Muscle of leg (tissue), 11 donors: ENCODE data around the gene MSH3. TPM values are rescaled to one million over a fixed set of nuclear protein-coding genes. Genes with fewer than 3 reads are reported as not detected.
"Not testable (repeated sequence)": the region's sequence is repeated elsewhere in the genome, so short reads cannot be mapped to it uniquely, and the experiment has no call there.

Source experiments
- DNase-seq: peaks from one replicate; pipeline ENCODE4 v3.0.0; 2013
- H3K27ac ChIP-seq: one replicate; pipeline ENCODE4 v1.5.1; 2013; ENCODE audit warnings: mild to moderate bottlenecking, low read length, control low read depth
- H3K27me3 ChIP-seq: one replicate; pipeline ENCODE4 v1.6.1; 2013; ENCODE audit warnings: low read length; ENCODE audit not compliant: control insufficient read depth, insufficient read depth
- H3K36me3 ChIP-seq: one replicate; pipeline ENCODE4 v1.6.1; 2013; ENCODE audit warnings: low read length; ENCODE audit not compliant: control insufficient read depth, insufficient read depth
- H3K4me1 ChIP-seq: one replicate; pipeline ENCODE4 v1.6.1; 2013; ENCODE audit warnings: low read length; ENCODE audit not compliant: control insufficient read depth, insufficient read depth
- H3K4me3 ChIP-seq: one replicate; pipeline ENCODE4 v1.5.1; 2013; ENCODE audit warnings: low read length, control low read depth
- H3K9me3 ChIP-seq: replicated peaks from 2 replicates; pipeline ENCODE4 v1.6.1; 2013; ENCODE audit warnings: low read depth, low read length; ENCODE audit not compliant: control insufficient read depth
- WGBS: methylation state at CpG from one replicate; pipeline ENCODE4 v1.1.5; 2013; ENCODE audit warnings: missing lambda C conversion rate; ENCODE audit not compliant: insufficient coverage; 5-methylcytosine and 5-hydroxymethylcytosine counted together
- polyA plus RNA-seq, 8 donors: library from polyadenylated mRNA; unstranded; fragments of 120-200 nt; gene quantifications; one replicate each; pipeline versions ENCODE4 v1.2.1 to v1.2.3, GENCODE V29; 2013; ENCODE audit warnings: inconsistent platforms in 1 of 8, low replicate concordance in 1 of 8; ENCODE audit not compliant: insufficient read length in 8 of 8, insufficient read depth in 1 of 8
- total RNA-seq: library from RNA; stranded (reverse); fragments of 120-200 nt; gene quantifications from one replicate; pipeline ENCODE4 v1.2.4, GENCODE V29; 2013

The MSH3 gene
- total and polyA plus RNA-seq, 9 donors = 7.2 to 13.3 (median 9.5) TPM

- 92% methylated on average over 5 of the region's 8 CpGs for whole genome bisulfite sequencing
- H3K27ac ChIP-seq, H3K4me1 ChIP-seq, H3K27me3 ChIP-seq, H3K36me3 ChIP-seq, H3K4me3 ChIP-seq, DNase-seq, H3K9me3 ChIP-seq: not testable (repeated sequence)
Observed at GRCh38 chr5:80783751-80784150, 129.3 kb downstream of the MSH3 start.

GRCh38 chr5:80784451-80784850 lies 130.0 kb downstream of the MSH3 start:
- Histone ChIP-seq H3K9me3 (no peaks in the 10 kb centered on the region), H3K4me3 (no peak overlapping the region), H3K36me3 (peaks cover 5% of the 10 kb centered on the region), H3K27ac (no peak overlapping the region), H3K4me1 (no peaks in the 10 kb centered on the region), H3K27me3 (no peaks in the 10 kb centered on the region)
- DNase-seq = no peak
- WGBS = no CpG with 5 or more reads among the region's 4 CpGs

GRCh38 chr5:80789319-80790016 lies 135.0 kb downstream of the MSH3 start:
- not testable (repeated sequence) for H3K27ac ChIP-seq, H3K4me3 ChIP-seq, H3K9me3 ChIP-seq, H3K36me3 ChIP-seq, H3K4me1 ChIP-seq, DNase-seq, H3K27me3 ChIP-seq
- WGBS = 100% methylated on average over 1 of the region's 7 CpGs

- WGBS = no CpG with 5 or more reads among the region's 3 CpGs
- Histone ChIP-seq H3K27me3 (no peaks in the 10 kb centered on the region), H3K4me3 (no peak overlapping the region), H3K27ac (no peak overlapping the region), H3K4me1 (no peaks in the 10 kb centered on the region), H3K36me3 (peaks cover 6% of the 10 kb centered on the region), H3K9me3 (no peaks in the 10 kb centered on the region)
- no peak for DNase-seq
Observed at GRCh38 chr5:80790698-80791097, 136.2 kb downstream of the MSH3 start.

GRCh38 chr5:80793354-80793753 lies 138.9 kb downstream of the MSH3 start:
- no peaks in the 10 kb centered on the region for H3K27me3 ChIP-seq
- H3K4me1 ChIP-seq = no peaks in the 10 kb centered on the region
- WGBS = no CpG with 5 or more reads among the region's 1 CpG
- no peak for DNase-seq
- H3K27ac ChIP-seq = no peak overlapping the region
- no peak overlapping the region for H3K4me3 ChIP-seq
- peaks cover 8% of the 10 kb centered on the region for H3K36me3 ChIP-seq
- no peaks in the 10 kb centered on the region for H3K9me3 ChIP-seq

GRCh38 chr5:80796846-80797245 lies 142.4 kb downstream of the MSH3 start:
- no peak overlapping the region for H3K27ac ChIP-seq
- H3K4me3 ChIP-seq = no peak overlapping the region
- 80% methylated on average over 5 of the region's 5 CpGs for WGBS
- no peaks in the 10 kb centered on the region for H3K27me3 ChIP-seq
- no peaks in the 10 kb centered on the region for H3K9me3 ChIP-seq
- peaks cover 8% of the 10 kb centered on the region for H3K36me3 ChIP-seq
- no peaks in the 10 kb centered on the region for H3K4me1 ChIP-seq
- no peak for DNase-seq

GRCh38 chr5:80797428-80798024 lies 143.1 kb downstream of the MSH3 start:
- Histone ChIP-seq H3K27me3 (no peaks in the 10 kb centered on the region), H3K4me1 (no peaks in the 10 kb centered on the region), H3K27ac (no peak overlapping the region), H3K4me3 (no peak overlapping the region), H3K36me3 (peaks cover 8% of the 10 kb centered on the region), H3K9me3 (no peaks in the 10 kb centered on the region)
- no CpG with 5 or more reads among the region's 5 CpGs for WGBS
- DNase-seq = no peak

- Histone ChIP-seq H3K27ac (no peak overlapping the region), H3K36me3 (peaks cover 8% of the 10 kb centered on the region), H3K27me3 (no peaks in the 10 kb centered on the region), H3K4me3 (no peak overlapping the region), H3K4me1 (no peaks in the 10 kb centered on the region), H3K9me3 (no peaks in the 10 kb centered on the region)
- no CpG with 5 or more reads among the region's 1 CpG for WGBS
- no peak for DNase-seq
Observed at GRCh38 chr5:80798166-80798565, 143.7 kb downstream of the MSH3 start.

- H3K36me3 ChIP-seq = peaks cover 4% of the 10 kb centered on the region
- no peaks in the 10 kb centered on the region for H3K27me3 ChIP-seq
- H3K27ac ChIP-seq = no peak overlapping the region
- no peaks in the 10 kb centered on the region for H3K4me1 ChIP-seq
- no peak for DNase-seq
- H3K9me3 ChIP-seq = no peaks in the 10 kb centered on the region
- H3K4me3 ChIP-seq = no peak overlapping the region
Observed at GRCh38 chr5:80798633-80799032, 144.2 kb downstream of the MSH3 start.

GRCh38 chr5:80799041-80799440 lies 144.6 kb downstream of the MSH3 start:
- H3K4me1 ChIP-seq = no peaks in the 10 kb centered on the region
- no peak overlapping the region for H3K4me3 ChIP-seq
- peak; percentile 16 for DNase-seq
- H3K9me3 ChIP-seq = no peaks in the 10 kb centered on the region
- H3K36me3 ChIP-seq = peaks cover 4% of the 10 kb centered on the region
- no CpG with 5 or more reads among the region's 4 CpGs for WGBS
- H3K27ac ChIP-seq = no peak overlapping the region
- no peaks in the 10 kb centered on the region for H3K27me3 ChIP-seq
